ENCODE measurements around the gene SIGLEC9. TPM values are rescaled to one million over a fixed set of nuclear protein-coding genes. Genes with fewer than 3 reads are reported as not detected.
A peak's percentile ranks its signal among the peaks of the same experiment; 100 is the strongest.
"Not testable (repeated sequence)": the region's sequence is repeated elsewhere in the genome, so short reads cannot be mapped to it uniquely, and the experiment has no call there.

Gene SIGLEC9
- total RNA-seq, 1 donor from 2014 or later: 0.18 TPM

GRCh38 chr19:51131780-51132680, 7.3 kb downstream of the SIGLEC9 start:
- no peaks in the 10 kb centered on the region for H3K36me3 Mint-ChIP-seq (ENCODE audit: low read depth)

GRCh38 chr19:51135004-51135403, 10.3 kb downstream of the SIGLEC9 start:
- intact Hi-C loops (cut with micrococcal nuclease): no loop called here
- peaks cover 20% of the 10 kb centered on the region for H3K4me1 Mint-ChIP-seq (ENCODE audit: low read depth)
- H3K27ac Mint-ChIP-seq: no peak overlapping the region
- peaks cover 15% of the 10 kb centered on the region for H3K27me3 Mint-ChIP-seq (ENCODE audit: low read depth)
- H3K9me3 Mint-ChIP-seq: no peaks in the 10 kb centered on the region
- H3K36me3 Mint-ChIP-seq (ENCODE audit: low read depth): no peaks in the 10 kb centered on the region
- no peak overlapping the region for H3K4me3 Mint-ChIP-seq (ENCODE audit: low read depth)
- no peak for DNase-seq (ENCODE audit: low spot score)

More at GRCh38 chr19:51131780-51132680, 7.3 kb downstream of the SIGLEC9 start:
- peak overlapping the region; percentile 7 for H3K4me3 Mint-ChIP-seq (ENCODE audit: low read depth)
- no peak for DNase-seq (ENCODE audit: low spot score)
- intact Hi-C loops (cut with micrococcal nuclease): no loop called here
- peaks cover 9% of the 10 kb centered on the region for H3K27me3 Mint-ChIP-seq (ENCODE audit: low read depth)
- H3K4me1 Mint-ChIP-seq (ENCODE audit: low read depth): peaks cover 30% of the 10 kb centered on the region
- H3K27ac Mint-ChIP-seq: peak overlapping the region; percentile 30
- H3K9me3 Mint-ChIP-seq: no peaks in the 10 kb centered on the region

- Mint-ChIP-seq H3K27me3 (ENCODE audit: low read depth) (peaks cover 21% of the 10 kb centered on the region), H3K4me3 (ENCODE audit: low read depth) (no peak overlapping the region), H3K9me3 (no peaks in the 10 kb centered on the region)
Observed at GRCh38 chr19:51135986-51136762, 11.5 kb downstream of the SIGLEC9 start.

GRCh38 chr19:51136851-51137551, 12.3 kb downstream of the SIGLEC9 start:
- intact Hi-C loops (cut with micrococcal nuclease): no loop called here
- peaks cover 22% of the 10 kb centered on the region for H3K27me3 Mint-ChIP-seq (ENCODE audit: low read depth)
- peaks cover 12% of the 10 kb centered on the region for H3K4me1 Mint-ChIP-seq (ENCODE audit: low read depth)
- no peaks in the 10 kb centered on the region for H3K9me3 Mint-ChIP-seq
- H3K27ac Mint-ChIP-seq: no peak overlapping the region
- no peak overlapping the region for H3K4me3 Mint-ChIP-seq (ENCODE audit: low read depth)
- no peaks in the 10 kb centered on the region for H3K36me3 Mint-ChIP-seq (ENCODE audit: low read depth)
- DNase-seq (ENCODE audit: low spot score): no peak

More at GRCh38 chr19:51135986-51136762, 11.5 kb downstream of the SIGLEC9 start:
- intact Hi-C loops (cut with micrococcal nuclease): no loop called here
- peaks cover 15% of the 10 kb centered on the region for H3K4me1 Mint-ChIP-seq (ENCODE audit: low read depth)
- DNase-seq (ENCODE audit: low spot score): no peak
- no peaks in the 10 kb centered on the region for H3K36me3 Mint-ChIP-seq (ENCODE audit: low read depth)
- H3K27ac Mint-ChIP-seq: no peak overlapping the region

GRCh38 chr19:51137792-51138425, 13.2 kb downstream of the SIGLEC9 start:
- Mint-ChIP-seq H3K36me3 (ENCODE audit: low read depth) (no peaks in the 10 kb centered on the region), H3K9me3 (no peaks in the 10 kb centered on the region), H3K4me1 (ENCODE audit: low read depth) (peaks cover 5% of the 10 kb centered on the region), H3K27ac (no peak overlapping the region), H3K27me3 (ENCODE audit: low read depth) (peaks cover 22% of the 10 kb centered on the region), H3K4me3 (ENCODE audit: low read depth) (no peak overlapping the region)
- DNase-seq (ENCODE audit: low spot score): no peak
- intact Hi-C loops (cut with micrococcal nuclease): no loop called here

- Mint-ChIP-seq H3K36me3 (ENCODE audit: low read depth) (no peaks in the 10 kb centered on the region), H3K4me3 (ENCODE audit: low read depth) (no peak overlapping the region), H3K27me3 (ENCODE audit: low read depth) (peaks cover 22% of the 10 kb centered on the region), H3K27ac (no peak overlapping the region), H3K9me3 (no peaks in the 10 kb centered on the region), H3K4me1 (ENCODE audit: low read depth) (peaks cover 5% of the 10 kb centered on the region)
- no peak for DNase-seq (ENCODE audit: low spot score)
- intact Hi-C loops (cut with micrococcal nuclease): no loop called here
Observed at GRCh38 chr19:51138549-51138979, 13.9 kb downstream of the SIGLEC9 start.

GRCh38 chr19:51139299-51140014, 14.8 kb downstream of the SIGLEC9 start:
- no peaks in the 10 kb centered on the region for H3K36me3 Mint-ChIP-seq (ENCODE audit: low read depth)
- no peak overlapping the region for H3K4me3 Mint-ChIP-seq (ENCODE audit: low read depth)
- H3K27me3 Mint-ChIP-seq (ENCODE audit: low read depth): peaks cover 22% of the 10 kb centered on the region
- no peaks in the 10 kb centered on the region for H3K9me3 Mint-ChIP-seq
- peaks cover 5% of the 10 kb centered on the region for H3K4me1 Mint-ChIP-seq (ENCODE audit: low read depth)
- intact Hi-C loops (cut with micrococcal nuclease): no loop called here
- no peak overlapping the region for H3K27ac Mint-ChIP-seq
- DNase-seq (ENCODE audit: low spot score): no peak

GRCh38 chr19:51140441-51140840, 15.7 kb downstream of the SIGLEC9 start:
- Mint-ChIP-seq H3K9me3 (no peaks in the 10 kb centered on the region), H3K36me3 (ENCODE audit: low read depth) (no peaks in the 10 kb centered on the region), H3K27ac (no peak overlapping the region), H3K27me3 (ENCODE audit: low read depth) (peaks cover 17% of the 10 kb centered on the region), H3K4me1 (ENCODE audit: low read depth) (peaks cover 5% of the 10 kb centered on the region), H3K4me3 (ENCODE audit: low read depth) (no peak overlapping the region)
- no peak for DNase-seq (ENCODE audit: low spot score)
- intact Hi-C loops (cut with micrococcal nuclease): no loop called here

GRCh38 chr19:51141181-51141580, 16.5 kb downstream of the SIGLEC9 start:
- no peaks in the 10 kb centered on the region for H3K9me3 Mint-ChIP-seq
- DNase-seq (ENCODE audit: low spot score): no peak
- intact Hi-C loops (cut with micrococcal nuclease): no loop called here
- no peak overlapping the region for H3K4me3 Mint-ChIP-seq (ENCODE audit: low read depth)
- peaks cover 15% of the 10 kb centered on the region for H3K27me3 Mint-ChIP-seq (ENCODE audit: low read depth)
- no peak overlapping the region for H3K27ac Mint-ChIP-seq
- peaks cover 5% of the 10 kb centered on the region for H3K4me1 Mint-ChIP-seq (ENCODE audit: low read depth)
- no peaks in the 10 kb centered on the region for H3K36me3 Mint-ChIP-seq (ENCODE audit: low read depth)

- H3K27me3 Mint-ChIP-seq (ENCODE audit: low read depth): peaks cover 13% of the 10 kb centered on the region
- no peak within 1 kb of the TSS for H3K27ac Mint-ChIP-seq
- intact Hi-C loops (cut with micrococcal nuclease): no loop called here
- no peaks in the 10 kb centered on the region for H3K9me3 Mint-ChIP-seq
- H3K4me3 Mint-ChIP-seq (ENCODE audit: low read depth): no peak within 1 kb of the TSS
- DNase-seq (ENCODE audit: low spot score): no peak
- no peaks in the 10 kb centered on the region for H3K36me3 Mint-ChIP-seq (ENCODE audit: low read depth)
- H3K4me1 Mint-ChIP-seq (ENCODE audit: low read depth): peaks cover 4% of the 10 kb centered on the region
Observed at GRCh38 chr19:51142119-51142518, 17.4 kb downstream of the SIGLEC9 start, which contains the start of gene SIGLEC7. Gene SIGLEC7, plus strand, starts transcription at chr19:51142301. Its CDS starts 69 bp downstream, at chr19:51142370.

GRCh38 chr19:51142809-51143475, 18.2 kb downstream of the SIGLEC9 start:
- intact Hi-C loops (cut with micrococcal nuclease); H3K4me3 Mint-ChIP-seq (ENCODE audit: low read depth); H3K36me3 Mint-ChIP-seq (ENCODE audit: low read depth); H3K4me1 Mint-ChIP-seq (ENCODE audit: low read depth); H3K27ac Mint-ChIP-seq; H3K9me3 Mint-ChIP-seq; DNase-seq (ENCODE audit: low spot score): not testable (repeated sequence)
- H3K27me3 Mint-ChIP-seq (ENCODE audit: low read depth): peaks cover 13% of the 10 kb centered on the region
